A673 (cell line): ENCODE data around the gene PCBP4.

ENCODE experiments used
- EZH2 ChIP-seq: fragments of 200-600 bp; sonication (generic); IDR thresholded peaks from 2 replicates; pipeline ENCODE4 v1.6.1; 2017; ENCODE audit warnings: borderline replicate concordance, low read depth, mild to moderate bottlenecking, mixed read lengths, antibody characterized with exemption, low read length; ENCODE audit not compliant: poor library complexity, severe bottlenecking
- TF ChIP-seq, protein P1 (sequence below): fragments of 300-800, 200-600 bp; sonication (generic); conservative IDR thresholded peaks from 2 replicates; pipeline ENCODE4 v1.5.1; 2017; ENCODE audit warnings: low read depth, mild to moderate bottlenecking, antibody characterized with exemption, low read length, moderate library complexity, mixed read lengths

DNA sequence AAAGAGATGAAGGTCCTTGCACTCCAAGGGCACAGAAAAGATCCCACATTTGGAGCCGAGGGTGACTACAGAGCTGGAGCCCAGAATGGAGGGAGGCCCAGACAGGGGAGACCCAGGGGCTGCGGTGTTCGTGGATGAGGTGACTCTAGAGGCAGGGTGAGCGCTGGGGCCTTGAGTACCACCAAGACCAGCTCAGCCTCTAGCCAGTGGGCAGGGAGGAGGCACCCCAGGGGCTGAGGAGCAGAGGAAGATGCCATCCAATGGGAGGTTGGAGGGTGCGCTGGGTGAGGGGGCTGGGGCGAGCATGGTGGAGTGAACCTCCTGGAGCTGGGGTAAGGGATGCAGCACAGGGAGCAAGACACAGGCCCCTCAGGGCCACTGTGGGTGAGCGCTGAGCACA lies 38.8 kb downstream of the PCBP4 start:
- TF ChIP-seq, protein P1, sequence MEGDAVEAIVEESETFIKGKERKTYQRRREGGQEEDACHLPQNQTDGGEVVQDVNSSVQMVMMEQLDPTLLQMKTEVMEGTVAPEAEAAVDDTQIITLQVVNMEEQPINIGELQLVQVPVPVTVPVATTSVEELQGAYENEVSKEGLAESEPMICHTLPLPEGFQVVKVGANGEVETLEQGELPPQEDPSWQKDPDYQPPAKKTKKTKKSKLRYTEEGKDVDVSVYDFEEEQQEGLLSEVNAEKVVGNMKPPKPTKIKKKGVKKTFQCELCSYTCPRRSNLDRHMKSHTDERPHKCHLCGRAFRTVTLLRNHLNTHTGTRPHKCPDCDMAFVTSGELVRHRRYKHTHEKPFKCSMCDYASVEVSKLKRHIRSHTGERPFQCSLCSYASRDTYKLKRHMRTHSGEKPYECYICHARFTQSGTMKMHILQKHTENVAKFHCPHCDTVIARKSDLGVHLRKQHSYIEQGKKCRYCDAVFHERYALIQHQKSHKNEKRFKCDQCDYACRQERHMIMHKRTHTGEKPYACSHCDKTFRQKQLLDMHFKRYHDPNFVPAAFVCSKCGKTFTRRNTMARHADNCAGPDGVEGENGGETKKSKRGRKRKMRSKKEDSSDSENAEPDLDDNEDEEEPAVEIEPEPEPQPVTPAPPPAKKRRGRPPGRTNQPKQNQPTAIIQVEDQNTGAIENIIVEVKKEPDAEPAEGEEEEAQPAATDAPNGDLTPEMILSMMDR, result no peak
- no peak for TF ChIP-seq EZH2
